ENCODE data around the gene ASCC1. TPM values are rescaled to one million over a fixed set of nuclear protein-coding genes. Genes with fewer than 3 reads are reported as not detected.

The ASCC1 gene
- total RNA-seq, 3 donors from 2014 or later (not counting 1 experiment from before 2014, with no cell fraction given), result 26.0 to 35.2 (median 29.3) TPM

GRCh38 chr10:72177454-72177853 is 38.6 kb downstream of the ASCC1 start:
- Mint-ChIP-seq H3K27me3 (ENCODE audit: low read depth in 2 of 2) (no peaks in the 10 kb centered on the region), H3K4me3 (no peak overlapping the region), H3K27ac (no peak overlapping the region), H3K9me3 (no peaks in the 10 kb centered on the region), H3K4me1 (no peaks in the 10 kb centered on the region), H3K36me3 (no peaks in the 10 kb centered on the region)
- no peak for DNase-seq
- no peaks in the 10 kb centered on the region for H3K4me1 ChIP-seq (ENCODE audit: control insufficient read depth, insufficient read depth, low read length)
- no peaks in the 10 kb centered on the region for H3K27me3 ChIP-seq (ENCODE audit: control insufficient read depth, insufficient read depth, low read length)
- no peak for TF ChIP-seq CTCF (IDR thresholded peaks at IDR 0.05)
- no peak for ATAC-seq
- WGBS (ENCODE audit: insufficient coverage), result 100% methylated on average over 2 of the region's 2 CpGs
- no peak overlapping the region for H3K27ac ChIP-seq (ENCODE audit: low read length)
- intact Hi-C loops (cut with micrococcal nuclease), result no loop called here
- H3K4me3 ChIP-seq (ENCODE audit: low read length), result no peak overlapping the region
- peaks cover 17% of the 10 kb centered on the region for H3K36me3 ChIP-seq (ENCODE audit: control insufficient read depth, insufficient read depth, low read length)
- no peaks in the 10 kb centered on the region for H3K9me3 ChIP-seq (ENCODE audit: control insufficient read depth, insufficient read depth, low read length)

- Mint-ChIP-seq H3K36me3 (no peaks in the 10 kb centered on the region), H3K4me3 (no peak overlapping the region), H3K27me3 (ENCODE audit: low read depth in 2 of 2) (no peaks in the 10 kb centered on the region), H3K27ac (no peak overlapping the region), H3K9me3 (no peaks in the 10 kb centered on the region), H3K4me1 (peaks cover 0 to 1% of the 10 kb centered on the region in 2 donors)
- Histone ChIP-seq H3K36me3 (ENCODE audit: control insufficient read depth, insufficient read depth, low read length) (peaks cover 12% of the 10 kb centered on the region), H3K27me3 (ENCODE audit: control insufficient read depth, insufficient read depth, low read length) (no peaks in the 10 kb centered on the region), H3K4me1 (ENCODE audit: control insufficient read depth, insufficient read depth, low read length) (no peaks in the 10 kb centered on the region), H3K4me3 (ENCODE audit: low read length) (no peak overlapping the region), H3K27ac (ENCODE audit: low read length) (no peak overlapping the region), H3K9me3 (ENCODE audit: control insufficient read depth, insufficient read depth, low read length) (no peaks in the 10 kb centered on the region)
- TF ChIP-seq CTCF (IDR thresholded peaks at IDR 0.05), result no peak
- 97% methylated on average over 1 of the region's 2 CpGs for WGBS (ENCODE audit: insufficient coverage)
- DNase-seq (no peak), ATAC-seq (no peak)
- intact Hi-C loops (cut with micrococcal nuclease), result no loop called here
Observed at GRCh38 chr10:72176701-72177100, 39.4 kb downstream of the ASCC1 start.

- no peaks in the 10 kb centered on the region for H3K9me3 ChIP-seq (ENCODE audit: control insufficient read depth, insufficient read depth, low read length)
- no peaks in the 10 kb centered on the region for H3K27me3 ChIP-seq (ENCODE audit: control insufficient read depth, insufficient read depth, low read length)
- no peak overlapping the region for H3K27ac ChIP-seq (ENCODE audit: low read length)
- H3K9me3 Mint-ChIP-seq, result no peaks in the 10 kb centered on the region
- H3K36me3 Mint-ChIP-seq, result no peaks in the 10 kb centered on the region
- WGBS (ENCODE audit: insufficient coverage), result no CpG with 5 or more reads among the region's 1 CpG
- intact Hi-C loops (cut with micrococcal nuclease), result no loop called here
- no peaks in the 10 kb centered on the region for H3K27me3 Mint-ChIP-seq (ENCODE audit: low read depth in 2 of 2)
- H3K4me3 Mint-ChIP-seq, result no peak overlapping the region
- peaks cover 6 to 9% of the 10 kb centered on the region in 2 donors for H3K4me1 Mint-ChIP-seq
- ATAC-seq (no peak), DNase-seq (no peak)
- H3K27ac Mint-ChIP-seq, result no peak overlapping the region
- peaks cover 12% of the 10 kb centered on the region for H3K36me3 ChIP-seq (ENCODE audit: control insufficient read depth, insufficient read depth, low read length)
- TF ChIP-seq CTCF (IDR thresholded peaks at IDR 0.05), result no peak
- no peaks in the 10 kb centered on the region for H3K4me1 ChIP-seq (ENCODE audit: control insufficient read depth, insufficient read depth, low read length)
- H3K4me3 ChIP-seq (ENCODE audit: low read length), result no peak overlapping the region
Observed at GRCh38 chr10:72175149-72175548, 40.9 kb downstream of the ASCC1 start.

GRCh38 chr10:72174297-72174662 is 41.8 kb downstream of the ASCC1 start:
- ATAC-seq (no peak), DNase-seq (no peak)
- Histone ChIP-seq H3K9me3 (ENCODE audit: control insufficient read depth, insufficient read depth, low read length) (no peaks in the 10 kb centered on the region), H3K4me3 (ENCODE audit: low read length) (no peak overlapping the region), H3K27me3 (ENCODE audit: control insufficient read depth, insufficient read depth, low read length) (no peaks in the 10 kb centered on the region), H3K27ac (ENCODE audit: low read length) (no peak overlapping the region), H3K36me3 (ENCODE audit: control insufficient read depth, insufficient read depth, low read length) (peaks cover 12% of the 10 kb centered on the region), H3K4me1 (ENCODE audit: control insufficient read depth, insufficient read depth, low read length) (no peaks in the 10 kb centered on the region)
- intact Hi-C loops (cut with micrococcal nuclease), result no loop called here
- Mint-ChIP-seq H3K4me3 (no peak overlapping the region), H3K27me3 (ENCODE audit: low read depth in 2 of 2) (no peaks in the 10 kb centered on the region), H3K27ac (no peak overlapping the region), H3K36me3 (no peaks in the 10 kb centered on the region), H3K4me1 (peaks cover 6 to 9% of the 10 kb centered on the region in 2 donors), H3K9me3 (no peaks in the 10 kb centered on the region)
- no peak for TF ChIP-seq CTCF (IDR thresholded peaks at IDR 0.05)

Measured in natural killer cell (primary cell).